GM19193 (cell line): Measurements from ENCODE around the gene SPECC1L.
"Not testable (repeated sequence)": the region's sequence is repeated elsewhere in the genome, so short reads cannot be mapped to it uniquely, and the experiment has no call there.

Source experiments
- POLR2A ChIP-seq: IDR thresholded peaks from 4 replicates; pipeline ENCODE4 v1.6.1; 2011; ENCODE audit not compliant: insufficient read depth, insufficient read length; ENCODE audit errors: extremely low read depth

The SPECC1L gene

DNA sequence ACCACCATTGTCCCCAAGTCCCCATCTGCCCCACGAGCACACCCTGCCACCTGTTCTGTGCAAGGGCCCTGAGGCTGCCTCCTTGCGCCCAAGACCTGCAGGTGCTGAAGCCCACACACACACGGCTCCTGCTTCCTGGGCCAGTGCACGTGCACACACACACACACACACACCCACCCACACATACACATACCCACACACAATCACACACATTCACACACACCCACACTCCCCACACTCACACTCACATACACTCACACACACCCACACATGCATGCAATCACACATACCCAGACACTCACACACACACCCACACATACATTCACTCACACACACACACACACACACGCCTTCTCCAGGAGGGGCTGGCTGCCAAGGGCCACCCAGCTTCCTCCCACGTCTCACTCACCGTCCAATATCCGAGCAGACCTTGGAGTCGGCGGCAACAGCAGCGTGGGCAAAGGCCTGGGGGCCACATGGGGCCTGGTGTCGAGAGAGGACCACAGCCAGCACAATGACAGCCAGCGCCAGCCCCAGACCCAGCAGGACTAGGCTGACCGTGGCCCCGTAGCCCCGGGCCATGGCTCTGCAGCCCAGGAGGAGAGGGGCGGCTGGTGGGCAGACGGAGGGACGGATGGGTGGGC, 26.4 kb upstream of the SPECC1L start:
- no peak for TF ChIP-seq POLR2A

- not testable (repeated sequence) for TF ChIP-seq POLR2A
Observed at GRCh38 chr22:24245030-24245431, 25.6 kb upstream of the SPECC1L start, which contains the start of gene GGT5. GGT5 (minus strand) TSS chr22:24245082; CDS start chr22:24244725, 357 bp downstream.

- TF ChIP-seq POLR2A, result no peak
Observed at GRCh38 chr22:24247011-24247507, 23.6 kb upstream of the SPECC1L start.

- no peak for TF ChIP-seq POLR2A
Observed at GRCh38 chr22:24247564-24248344, 22.9 kb upstream of the SPECC1L start.

DNA sequence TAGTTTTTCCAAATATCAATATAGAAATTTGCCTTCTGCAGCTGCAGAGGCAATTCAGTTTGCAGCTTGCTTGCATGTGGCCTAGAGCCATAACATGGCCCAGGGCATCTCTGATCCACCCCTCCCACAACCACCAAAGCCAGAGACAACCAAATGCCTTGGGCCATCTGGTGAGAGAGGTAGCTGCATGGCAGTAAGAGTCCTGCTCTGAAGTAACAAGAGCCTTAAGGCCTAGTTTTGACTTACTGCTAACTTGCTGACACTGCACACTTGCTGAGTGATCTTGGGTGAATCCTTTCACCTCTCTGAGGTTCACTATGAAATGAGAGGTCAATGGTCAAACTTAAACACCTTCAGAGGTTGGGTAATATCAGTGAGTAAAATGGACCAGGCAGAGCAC, 4.9 kb upstream of the SPECC1L start:
- TF ChIP-seq POLR2A, result no peak

DNA sequence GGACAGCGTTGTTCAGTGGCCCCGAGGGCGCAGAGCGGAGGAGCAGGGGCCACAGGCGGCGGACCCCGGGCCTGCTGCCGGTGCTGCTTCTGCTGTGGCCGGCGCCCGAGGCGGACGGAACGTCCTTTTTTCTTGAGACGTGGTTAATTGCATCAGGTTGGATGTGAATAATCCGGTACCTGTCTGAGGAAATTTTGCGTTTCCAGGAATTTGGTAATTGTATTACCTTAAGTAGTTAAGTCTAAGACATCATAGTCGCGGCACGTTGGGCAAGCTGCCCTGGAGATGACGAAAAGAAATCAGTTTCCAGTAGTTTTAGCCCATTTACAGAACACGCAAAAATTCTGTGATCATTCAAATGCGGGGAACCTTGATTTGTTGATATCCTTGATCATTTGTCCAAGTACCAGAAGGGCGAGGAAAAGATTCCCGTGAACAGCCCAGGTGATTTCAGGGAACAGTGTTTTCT, 789 bp downstream of the SPECC1L start:
- no peak for TF ChIP-seq POLR2A

DNA sequence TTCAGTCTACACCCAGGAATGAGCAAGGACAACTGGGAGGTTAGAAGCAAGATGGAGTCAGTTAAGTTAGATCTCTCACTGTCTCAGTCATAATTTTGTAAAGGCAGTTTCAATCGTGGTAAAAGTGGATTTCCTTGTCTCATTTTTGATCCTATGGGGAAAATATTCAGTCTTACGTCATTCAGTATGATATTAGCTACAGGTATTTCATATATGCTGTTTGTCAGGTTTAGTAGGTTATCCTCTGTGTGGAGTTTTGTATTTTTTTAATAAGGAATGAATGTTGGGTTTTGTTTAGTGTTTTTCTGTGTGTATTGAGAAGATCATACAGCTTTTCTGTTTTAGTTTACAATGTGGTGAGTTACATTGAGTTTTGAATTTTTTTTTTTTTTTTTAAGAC, 11.8 kb downstream of the SPECC1L start:
- no peak for TF ChIP-seq POLR2A

- no peak for TF ChIP-seq POLR2A
Observed at GRCh38 chr22:24284747-24285203, 14.1 kb downstream of the SPECC1L start.

DNA sequence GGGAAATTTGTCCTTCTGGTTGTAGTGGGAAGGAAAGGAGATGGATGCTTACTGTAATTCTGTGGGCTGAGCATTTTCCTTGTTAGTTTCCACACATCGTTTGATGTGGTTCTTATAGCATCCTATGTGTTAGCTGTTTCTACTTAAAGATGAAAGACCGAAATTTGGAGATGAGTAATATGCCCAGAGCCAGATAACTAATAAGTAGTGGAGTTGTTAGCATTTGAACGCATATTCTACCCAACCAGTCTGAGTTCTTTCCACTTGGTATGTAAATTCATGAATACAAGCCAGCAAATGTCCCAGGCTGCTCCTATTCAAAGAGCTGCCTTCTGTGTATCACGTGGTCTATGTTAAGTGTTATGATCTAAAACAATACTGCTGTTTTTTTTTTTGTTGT, 14.6 kb downstream of the SPECC1L start:
- no peak for TF ChIP-seq POLR2A

DNA sequence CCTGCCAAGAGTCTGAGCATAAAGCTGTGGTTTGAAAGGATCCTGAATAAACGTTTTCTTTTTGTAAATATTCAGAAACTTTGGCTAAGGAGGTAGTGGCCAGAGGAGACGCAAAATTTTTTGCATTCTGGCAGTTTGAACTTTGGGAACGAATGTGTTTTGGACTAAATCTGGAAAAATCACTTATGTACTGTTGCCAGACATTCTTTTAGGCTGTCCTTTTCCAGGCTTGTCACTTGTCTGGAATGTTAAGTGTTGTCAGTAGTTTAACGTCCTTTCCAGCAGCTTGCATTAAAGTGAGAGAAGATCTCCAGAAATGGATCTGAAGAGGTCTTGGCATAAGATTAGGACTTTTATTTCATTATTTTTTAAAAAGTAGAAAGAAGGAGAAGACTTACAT, 18.5 kb downstream of the SPECC1L start:
- TF ChIP-seq POLR2A, result no peak

GRCh38 chr22:24289741-24290163, 19.1 kb downstream of the SPECC1L start:
- no peak for TF ChIP-seq POLR2A

- TF ChIP-seq POLR2A, result no peak
Observed at GRCh38 chr22:24290459-24290858, 19.8 kb downstream of the SPECC1L start.

DNA sequence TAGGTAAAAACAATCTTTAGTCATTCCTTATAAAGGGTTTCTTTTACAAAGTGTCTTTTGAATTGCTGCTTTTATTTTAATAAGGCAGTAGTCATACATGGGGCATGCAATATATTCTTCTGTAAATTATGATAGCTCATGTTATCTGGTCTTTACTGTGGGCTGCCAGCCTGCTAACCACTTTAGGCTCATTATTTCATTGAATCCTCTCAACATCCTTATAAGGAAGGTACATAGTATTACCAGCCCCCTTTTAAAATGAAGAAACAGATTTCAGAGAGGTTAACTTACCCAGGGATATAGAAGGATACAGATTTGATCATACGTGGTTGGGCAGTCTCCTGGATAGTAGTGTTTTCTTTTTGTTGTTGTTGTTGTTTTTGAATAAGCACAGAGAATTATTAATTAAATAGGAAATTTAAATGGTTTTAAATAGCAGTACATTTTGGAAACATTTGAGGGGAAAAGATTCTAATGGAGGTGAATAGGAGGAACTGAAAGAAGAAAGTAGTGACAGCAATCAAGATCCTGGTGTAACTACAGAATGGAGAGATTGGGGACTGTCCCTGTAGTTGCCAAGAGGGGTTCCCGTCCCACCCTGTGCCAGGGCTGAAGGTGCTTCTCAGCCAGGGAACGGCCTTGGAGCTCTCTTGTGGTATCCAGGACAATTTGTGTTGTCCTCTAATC, 21.0 kb downstream of the SPECC1L start:
- no peak for TF ChIP-seq POLR2A

DNA sequence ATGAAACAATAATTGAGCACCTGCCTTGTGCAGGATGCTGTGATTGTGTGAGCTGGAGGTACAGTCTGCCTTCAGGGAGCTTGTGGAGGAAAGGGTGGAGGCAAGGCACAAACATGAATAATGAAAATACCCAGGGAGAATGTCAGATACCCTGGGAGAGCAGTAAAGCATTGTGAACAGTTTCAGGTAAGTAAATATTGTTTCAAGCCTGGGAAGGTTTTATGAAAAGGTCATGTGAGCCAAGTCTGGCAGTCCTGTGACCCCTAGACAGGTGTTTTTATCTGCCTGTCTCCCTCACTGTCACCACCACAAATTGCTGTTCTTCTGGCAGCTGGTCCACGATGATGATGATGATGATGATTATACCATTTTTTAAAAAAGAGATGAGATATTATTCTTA, 32.0 kb downstream of the SPECC1L start:
- no peak for TF ChIP-seq POLR2A

GRCh38 chr22:24303007-24303406, 32.4 kb downstream of the SPECC1L start:
- no peak for TF ChIP-seq POLR2A
